ENCODE data around the gene UNC13C. TPM values are rescaled to one million over a fixed set of nuclear protein-coding genes. Genes with fewer than 3 reads are reported as not detected.

The UNC13C gene
- total and polyA plus RNA-seq, 10 of the 15 experiments (the other 5 are each of a cell fraction or from before 2014, with no cell fraction given) = 9.9 to 81.3 (median 25.0) TPM

- no peak for TF ChIP-seq BCLAF1 (IDR thresholded peaks at IDR 0.05)
- TF ChIP-seq ZZZ3 (IDR thresholded peaks at IDR 0.05; ENCODE audit: control insufficient read depth, insufficient read length, low read depth) = no peak
- no peak for TF ChIP-seq ZNF384 (IDR thresholded peaks at IDR 0.05; ENCODE audit: borderline replicate concordance, low read depth, low read length)
- TF ChIP-seq USF1 (IDR thresholded peaks at IDR 0.05; ENCODE audit: borderline replicate concordance, extremely low read length, insufficient read depth, low read depth, low read length) = no peak
- TF ChIP-seq IKZF1 (conservative IDR thresholded peaks at IDR 0.05) = peak; percentile 66
- TF ChIP-seq MTA3 (IDR thresholded peaks at IDR 0.05; ENCODE audit: borderline replicate concordance, low read length) = no peak
- TF ChIP-seq PKNOX1 (IDR thresholded peaks at IDR 0.05) = no peak
- TF ChIP-seq ZNF622 (IDR thresholded peaks at IDR 0.05) = no peak
- TF ChIP-seq RUNX3 (IDR thresholded peaks at IDR 0.05; ENCODE audit: low read length) = no peak
- no peak for TF ChIP-seq E2F8 (IDR thresholded peaks at IDR 0.05; ENCODE audit: low read depth, partially characterized antibody)
Observed at GRCh38 chr15:54083501-54083900, 105.3 kb downstream of the UNC13C start (continued).

Measured in GM12878 (cell line).